ENCODE measurements around the gene SSNA1. TPM values are rescaled to one million over a fixed set of nuclear protein-coding genes. Genes with fewer than 3 reads are reported as not detected.

Gene SSNA1
- polyA plus RNA-seq, 1 donor from 2014 or later, result 170 TPM

GRCh38 chr9:137143459-137143858, 45.0 kb upstream of the SSNA1 start:
- Histone ChIP-seq H3K4me2 (ENCODE audit: low read length) (no peak overlapping the region), H4K20me1 (ENCODE audit: insufficient read depth) (no peaks in the 10 kb centered on the region), H3K9me2 (ENCODE audit: insufficient read depth, low read length) (no peaks in the 10 kb centered on the region), H3K79me2 (replicated peaks; ENCODE audit: insufficient read depth, low read length) (no peaks in the 10 kb centered on the region), H3K36me3 (ENCODE audit: insufficient read depth, low read length) (no peaks in the 10 kb centered on the region), H3K9me3 (ENCODE audit: low read length) (no peaks in the 10 kb centered on the region), H3K4me3 (ENCODE audit: low read length) (no peak overlapping the region), H3K9ac (ENCODE audit: low read length) (no peak overlapping the region), H3K27me3 (ENCODE audit: insufficient read depth, low read depth, low read length) (peaks cover 55% of the 10 kb centered on the region), H3F3A (ENCODE audit: insufficient read depth, low read length, poor library complexity, severe bottlenecking) (no peaks in the 10 kb centered on the region), H3K27ac (ENCODE audit: low read length) (no peak overlapping the region), H2AFZ (ENCODE audit: low read depth, low read length) (no peak overlapping the region)
- no peak for TF ChIP-seq CTCF (IDR thresholded peaks at IDR 0.05; ENCODE audit: poor library complexity, severe bottlenecking)
- no peak for TF ChIP-seq SMC3 (conservative IDR thresholded peaks at IDR 0.05; ENCODE audit: poor library complexity)
- TF ChIP-seq POLR2AphosphoS5 (IDR thresholded peaks at IDR 0.05), result no peak
- no peak for TF ChIP-seq EZH2 (IDR thresholded peaks at IDR 0.05; ENCODE audit: borderline replicate concordance, insufficient read depth, low read length, poor library complexity, severe bottlenecking)
- no peak for TF ChIP-seq RAD21 (conservative IDR thresholded peaks at IDR 0.05)
- no peak for TF ChIP-seq TAF1 (IDR thresholded peaks at IDR 0.05; ENCODE audit: low read depth)
- TF ChIP-seq EP300 (conservative IDR thresholded peaks at IDR 0.05; ENCODE audit: poor library complexity, severe bottlenecking), result no peak
- TF ChIP-seq, protein P1, sequence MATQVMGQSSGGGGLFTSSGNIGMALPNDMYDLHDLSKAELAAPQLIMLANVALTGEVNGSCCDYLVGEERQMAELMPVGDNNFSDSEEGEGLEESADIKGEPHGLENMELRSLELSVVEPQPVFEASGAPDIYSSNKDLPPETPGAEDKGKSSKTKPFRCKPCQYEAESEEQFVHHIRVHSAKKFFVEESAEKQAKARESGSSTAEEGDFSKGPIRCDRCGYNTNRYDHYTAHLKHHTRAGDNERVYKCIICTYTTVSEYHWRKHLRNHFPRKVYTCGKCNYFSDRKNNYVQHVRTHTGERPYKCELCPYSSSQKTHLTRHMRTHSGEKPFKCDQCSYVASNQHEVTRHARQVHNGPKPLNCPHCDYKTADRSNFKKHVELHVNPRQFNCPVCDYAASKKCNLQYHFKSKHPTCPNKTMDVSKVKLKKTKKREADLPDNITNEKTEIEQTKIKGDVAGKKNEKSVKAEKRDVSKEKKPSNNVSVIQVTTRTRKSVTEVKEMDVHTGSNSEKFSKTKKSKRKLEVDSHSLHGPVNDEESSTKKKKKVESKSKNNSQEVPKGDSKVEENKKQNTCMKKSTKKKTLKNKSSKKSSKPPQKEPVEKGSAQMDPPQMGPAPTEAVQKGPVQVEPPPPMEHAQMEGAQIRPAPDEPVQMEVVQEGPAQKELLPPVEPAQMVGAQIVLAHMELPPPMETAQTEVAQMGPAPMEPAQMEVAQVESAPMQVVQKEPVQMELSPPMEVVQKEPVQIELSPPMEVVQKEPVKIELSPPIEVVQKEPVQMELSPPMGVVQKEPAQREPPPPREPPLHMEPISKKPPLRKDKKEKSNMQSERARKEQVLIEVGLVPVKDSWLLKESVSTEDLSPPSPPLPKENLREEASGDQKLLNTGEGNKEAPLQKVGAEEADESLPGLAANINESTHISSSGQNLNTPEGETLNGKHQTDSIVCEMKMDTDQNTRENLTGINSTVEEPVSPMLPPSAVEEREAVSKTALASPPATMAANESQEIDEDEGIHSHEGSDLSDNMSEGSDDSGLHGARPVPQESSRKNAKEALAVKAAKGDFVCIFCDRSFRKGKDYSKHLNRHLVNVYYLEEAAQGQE (IDR thresholded peaks at IDR 0.05; ENCODE audit: borderline replicate concordance), result no peak
- no peak for TF ChIP-seq MXI1 (conservative IDR thresholded peaks at IDR 0.05; ENCODE audit: poor library complexity, severe bottlenecking)

DNA sequence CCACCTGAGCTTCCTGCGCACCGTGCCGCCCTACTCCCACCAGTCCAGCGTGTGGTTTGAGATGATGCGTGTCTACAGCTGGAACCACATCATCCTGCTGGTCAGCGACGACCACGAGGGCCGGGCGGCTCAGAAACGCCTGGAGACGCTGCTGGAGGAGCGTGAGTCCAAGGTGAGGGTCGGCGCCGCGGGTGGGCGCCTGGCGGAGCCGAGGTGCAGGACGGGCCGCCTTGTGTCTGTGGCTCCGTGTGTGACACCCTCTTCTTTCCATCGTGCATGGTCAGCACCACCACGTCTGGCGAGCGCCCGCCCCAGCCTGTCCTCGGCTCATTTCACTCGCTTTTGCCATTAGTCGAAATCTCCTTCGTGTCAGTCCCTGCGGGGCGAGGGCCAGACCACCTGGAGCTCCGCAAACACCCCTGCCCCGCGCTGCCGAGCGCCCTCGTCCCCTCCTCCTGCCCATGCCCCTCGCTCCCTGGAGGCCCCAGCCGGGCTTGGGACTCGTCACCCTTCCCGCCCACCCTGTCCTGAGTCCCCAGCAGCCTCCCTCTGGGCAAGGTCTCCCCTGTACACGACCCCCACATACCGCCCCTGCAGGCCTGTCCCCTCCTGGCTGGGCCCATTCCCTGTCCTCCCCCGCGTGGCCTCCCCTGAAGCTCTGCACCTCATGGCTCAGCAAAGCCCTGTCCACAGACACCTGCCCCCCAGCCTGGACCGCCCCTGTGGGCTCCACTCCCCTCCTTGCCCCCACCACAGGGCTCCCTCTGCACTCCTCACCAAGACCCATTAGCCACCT, 42.5 kb upstream of the SSNA1 start:
- no peak overlapping the region for H3K9ac ChIP-seq (ENCODE audit: low read length)
- no peaks in the 10 kb centered on the region for H3K36me3 ChIP-seq (ENCODE audit: insufficient read depth, low read length)
- no peak overlapping the region for H3K27ac ChIP-seq (ENCODE audit: low read length)
- H4K20me1 ChIP-seq (ENCODE audit: insufficient read depth), result no peaks in the 10 kb centered on the region
- no peak overlapping the region for H3K4me3 ChIP-seq (ENCODE audit: low read length)
- peaks cover 32% of the 10 kb centered on the region for H3K27me3 ChIP-seq (ENCODE audit: insufficient read depth, low read depth, low read length)
- no peak overlapping the region for H2AFZ ChIP-seq (ENCODE audit: low read depth, low read length)
- no peak overlapping the region for H3K4me2 ChIP-seq (ENCODE audit: low read length)
- no peaks in the 10 kb centered on the region for H3K79me2 ChIP-seq (replicated peaks; ENCODE audit: insufficient read depth, low read length)
- TF ChIP-seq, protein P1 (IDR thresholded peaks at IDR 0.05; ENCODE audit: borderline replicate concordance), result no peak
- no peak for TF ChIP-seq EP300 (conservative IDR thresholded peaks at IDR 0.05; ENCODE audit: poor library complexity, severe bottlenecking)
- TF ChIP-seq MXI1 (conservative IDR thresholded peaks at IDR 0.05; ENCODE audit: poor library complexity, severe bottlenecking), result no peak
- no peak for TF ChIP-seq POLR2AphosphoS5 (IDR thresholded peaks at IDR 0.05)
- no peak for TF ChIP-seq SMC3 (conservative IDR thresholded peaks at IDR 0.05; ENCODE audit: poor library complexity)
- no peak for TF ChIP-seq RAD21 (conservative IDR thresholded peaks at IDR 0.05)
- TF ChIP-seq CTCF (IDR thresholded peaks at IDR 0.05; ENCODE audit: poor library complexity, severe bottlenecking), result no peak
- TF ChIP-seq EZH2 (IDR thresholded peaks at IDR 0.05; ENCODE audit: borderline replicate concordance, insufficient read depth, low read length, poor library complexity, severe bottlenecking), result no peak
- no peak for TF ChIP-seq TAF1 (IDR thresholded peaks at IDR 0.05; ENCODE audit: low read depth)
- no peaks in the 10 kb centered on the region for H3F3A ChIP-seq (ENCODE audit: insufficient read depth, low read length, poor library complexity, severe bottlenecking)
- H3K9me3 ChIP-seq (ENCODE audit: low read length), result no peaks in the 10 kb centered on the region
- no peaks in the 10 kb centered on the region for H3K9me2 ChIP-seq (ENCODE audit: insufficient read depth, low read length)

Data from neural cell (in vitro differentiated cells).